GM18868 (cell line): ENCODE results near the gene ZNF705A.
"Not testable (repeated sequence)": the region's sequence is repeated elsewhere in the genome, so short reads cannot be mapped to it uniquely, and the experiment has no call there.

Experiments used
- ATAC-seq: cut with Tn5 transposase; IDR thresholded peaks from one replicate; pipeline ENCODE4 v1.9.1; 2021; ENCODE audit warnings: mild to moderate bottlenecking, moderate library complexity; ENCODE audit not compliant: unreplicated experiment

The ZNF705A gene

DNA sequence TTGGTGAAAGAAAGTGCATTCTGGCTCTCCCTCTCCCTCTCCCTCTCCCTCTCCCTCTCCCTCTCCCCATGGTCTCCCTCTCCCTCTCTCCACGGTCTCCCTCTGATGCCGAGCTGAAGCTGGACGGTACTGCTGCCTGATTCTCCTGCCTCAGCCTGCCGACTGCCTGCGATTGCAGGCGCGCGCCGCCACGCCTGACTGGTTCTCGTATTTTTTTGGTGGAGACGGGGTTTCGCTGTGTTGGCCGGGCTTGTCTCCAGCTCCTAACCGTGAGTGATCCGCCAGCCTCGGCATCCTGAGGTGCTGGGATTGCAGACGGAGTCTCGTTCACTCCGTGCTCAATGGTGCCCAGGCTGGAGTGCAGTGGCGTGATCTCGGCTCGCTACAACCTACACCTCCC, 26.5 kb downstream of the ZNF705A start:
- not testable (repeated sequence) for ATAC-seq

DNA sequence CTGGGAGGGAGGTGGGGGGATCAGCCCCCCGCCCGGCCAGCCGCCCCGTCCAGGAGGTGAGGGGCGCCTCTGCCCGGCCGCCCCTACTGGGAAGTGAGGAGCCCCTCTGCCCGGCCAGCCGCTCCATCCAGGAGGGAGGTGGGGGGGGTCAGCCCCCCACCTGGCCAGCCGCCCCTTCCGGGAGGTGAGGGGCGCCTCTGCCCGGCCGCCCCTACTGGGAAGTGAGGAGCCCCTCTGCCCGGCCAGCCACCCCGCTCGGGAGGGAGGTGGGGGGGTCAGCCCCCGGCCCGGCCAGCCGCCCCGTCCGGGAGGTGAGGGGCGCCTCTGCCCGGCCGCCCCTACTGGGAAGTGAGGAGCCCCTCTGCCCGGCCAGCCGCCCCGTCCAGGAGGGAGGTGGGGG, 27.4 kb downstream of the ZNF705A start:
- ATAC-seq, result not testable (repeated sequence)

DNA sequence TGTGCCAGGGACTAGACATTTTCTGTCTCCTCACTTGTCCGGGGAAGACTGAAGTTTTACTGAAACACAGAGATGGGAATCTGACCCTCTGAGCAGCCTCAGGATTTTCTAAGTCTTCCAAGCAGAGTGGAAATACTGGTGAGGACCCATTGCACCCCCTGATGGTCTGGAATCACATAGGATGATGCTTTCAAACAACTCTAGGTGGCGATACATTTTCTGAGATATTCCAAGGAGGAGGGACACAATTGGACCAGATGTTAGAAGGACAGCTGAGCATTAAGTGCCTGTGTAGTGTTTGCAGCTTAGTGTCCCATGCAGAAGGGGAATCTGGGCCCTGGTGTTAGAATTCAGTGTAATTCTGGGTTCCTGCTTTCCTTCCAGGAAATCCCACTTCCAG, 31.3 kb downstream of the ZNF705A start:
- ATAC-seq, result not testable (repeated sequence)

DNA sequence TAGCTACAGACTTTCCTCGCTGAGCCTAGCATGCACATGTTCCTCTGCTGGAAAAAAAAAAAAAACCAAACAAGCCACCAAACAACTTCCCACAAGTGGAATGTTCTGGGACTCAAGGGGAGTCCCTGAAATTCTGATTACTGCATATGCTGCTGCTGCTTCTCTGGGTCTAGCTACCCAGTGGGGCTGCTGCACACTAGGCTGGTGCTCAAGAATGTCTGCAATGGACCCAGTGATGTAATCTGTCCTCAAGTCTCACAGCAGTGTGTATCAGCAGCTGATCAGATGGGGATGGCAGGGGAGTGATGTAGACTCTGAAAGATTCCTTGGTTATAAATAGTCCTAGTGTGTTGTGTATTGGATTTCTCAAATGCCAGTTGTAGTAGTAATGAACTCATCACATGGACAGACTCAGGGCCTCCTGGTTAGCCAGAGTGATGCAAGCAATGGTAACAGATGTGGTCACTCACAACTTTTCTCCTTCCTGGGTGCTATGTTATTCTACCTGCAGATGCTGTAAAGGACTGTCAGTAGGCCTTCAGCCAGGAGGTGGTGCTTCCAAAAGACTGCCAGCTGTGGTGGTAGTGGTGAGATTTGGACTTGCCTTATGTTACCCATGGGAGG, 41.0 kb downstream of the ZNF705A start:
- ATAC-seq, result not testable (repeated sequence)

DNA sequence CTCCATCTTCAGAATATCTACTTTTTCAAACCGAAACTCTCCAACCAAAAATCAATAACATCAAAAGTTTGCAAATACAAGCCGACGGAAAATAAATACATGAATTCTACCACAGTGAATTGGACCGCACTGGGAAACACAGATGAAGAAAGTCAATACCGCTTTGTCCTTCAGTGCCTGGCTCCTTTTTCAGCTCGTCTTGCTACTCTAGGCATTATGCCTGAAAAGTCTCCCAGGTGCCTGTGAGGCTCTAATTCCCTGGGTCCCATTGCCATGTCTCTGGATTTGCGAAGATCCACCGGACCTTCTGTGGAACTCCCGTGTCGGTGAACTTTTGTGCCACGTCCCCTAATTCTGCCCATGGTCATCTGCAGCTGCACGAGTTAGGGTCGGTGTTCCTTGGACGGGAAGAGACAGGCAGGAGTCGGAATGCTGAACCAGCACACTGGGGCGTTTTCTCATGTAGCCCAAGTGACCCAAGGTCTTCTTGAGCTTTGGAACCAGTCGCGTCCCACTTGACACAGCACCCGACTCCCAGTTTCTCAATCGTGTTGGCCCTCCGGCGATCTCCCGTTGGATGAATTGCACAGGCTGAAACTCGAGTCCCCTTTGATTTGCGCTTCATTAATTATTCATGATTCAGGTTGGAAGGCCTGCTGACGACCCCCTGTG, 62.0 kb downstream of the ZNF705A start:
- ATAC-seq, result not testable (repeated sequence)

DNA sequence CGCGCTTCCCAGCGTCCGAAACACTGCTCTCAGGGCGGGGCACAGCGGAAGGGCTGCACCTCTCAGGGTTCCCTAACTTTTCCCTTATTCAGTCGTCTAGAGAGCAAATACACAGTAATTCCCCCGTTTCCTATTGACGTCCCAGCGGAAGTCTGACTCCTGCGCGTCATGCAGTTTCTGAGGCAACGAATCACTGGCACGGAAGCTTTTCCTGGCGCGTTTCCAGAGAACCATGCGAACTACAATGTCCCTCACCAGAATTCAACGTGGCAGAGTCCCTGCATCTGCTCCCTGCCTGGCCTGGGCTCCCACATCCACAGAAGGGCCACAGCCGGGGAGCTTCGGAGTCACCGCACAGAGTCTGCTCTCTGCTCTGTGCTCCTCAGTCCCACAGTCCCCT, 64.6 kb downstream of the ZNF705A start:
- not testable (repeated sequence) for ATAC-seq

DNA sequence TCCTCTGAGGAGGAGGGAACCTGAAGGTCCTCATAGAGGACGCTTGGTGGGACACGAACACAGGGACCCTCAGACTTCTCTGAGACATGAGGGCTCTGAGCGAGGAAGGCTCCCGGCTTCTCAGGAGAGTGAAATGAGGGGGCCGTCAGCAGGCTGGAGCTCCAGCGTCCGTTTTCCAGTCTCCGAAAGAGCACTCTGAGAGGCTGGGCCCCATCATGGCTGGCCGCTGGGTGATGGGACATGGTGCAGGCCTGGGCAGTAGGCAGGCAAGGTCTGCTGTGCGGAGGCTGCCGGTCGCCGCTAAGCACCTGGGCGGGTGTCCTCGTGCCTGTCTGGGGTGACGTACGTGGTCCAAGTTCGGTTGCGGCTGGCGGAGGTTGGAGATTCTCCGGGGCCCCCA, 65.0 kb downstream of the ZNF705A start:
- ATAC-seq, result not testable (repeated sequence)

DNA sequence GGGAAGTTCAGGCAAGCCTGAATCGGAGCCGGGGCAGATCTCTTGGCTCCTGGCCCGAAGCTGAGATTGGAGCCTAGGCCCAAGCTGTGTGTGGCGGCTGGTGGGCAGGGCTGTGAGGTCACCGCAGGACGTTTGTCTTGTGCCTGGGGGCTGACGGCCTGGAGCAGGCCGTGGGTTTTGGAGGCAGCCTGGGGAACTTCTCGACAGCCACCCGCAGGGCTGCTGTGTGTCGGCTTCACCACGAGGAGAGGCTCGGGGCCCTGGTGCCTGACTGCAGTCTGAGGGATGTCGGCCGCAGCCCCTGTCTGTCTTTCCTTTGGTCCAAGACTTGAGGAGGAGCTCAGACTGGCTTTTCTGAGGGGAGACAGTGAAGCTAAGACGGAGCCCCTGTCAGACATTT, 65.5 kb downstream of the ZNF705A start:
- not testable (repeated sequence) for ATAC-seq

DNA sequence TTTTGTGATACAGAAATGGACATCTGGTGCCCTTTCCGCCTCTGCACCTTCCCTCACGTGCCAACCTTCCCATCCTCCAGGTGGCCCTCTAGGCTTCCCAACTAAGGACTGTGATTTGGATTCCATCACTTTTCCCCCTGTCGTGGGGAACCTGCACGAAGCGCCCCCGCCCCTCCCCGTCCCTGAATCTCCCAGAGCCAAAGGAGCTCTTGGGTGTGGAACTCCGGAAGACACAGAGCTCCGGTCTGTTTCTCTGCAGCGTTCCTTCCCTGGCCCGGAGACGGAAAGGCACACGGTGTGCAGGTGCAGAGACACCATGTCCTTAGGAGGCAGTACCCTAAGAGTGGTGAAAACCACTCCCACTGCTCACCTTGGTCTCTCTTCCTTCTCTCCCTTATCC, 66.8 kb downstream of the ZNF705A start:
- not testable (repeated sequence) for ATAC-seq

DNA sequence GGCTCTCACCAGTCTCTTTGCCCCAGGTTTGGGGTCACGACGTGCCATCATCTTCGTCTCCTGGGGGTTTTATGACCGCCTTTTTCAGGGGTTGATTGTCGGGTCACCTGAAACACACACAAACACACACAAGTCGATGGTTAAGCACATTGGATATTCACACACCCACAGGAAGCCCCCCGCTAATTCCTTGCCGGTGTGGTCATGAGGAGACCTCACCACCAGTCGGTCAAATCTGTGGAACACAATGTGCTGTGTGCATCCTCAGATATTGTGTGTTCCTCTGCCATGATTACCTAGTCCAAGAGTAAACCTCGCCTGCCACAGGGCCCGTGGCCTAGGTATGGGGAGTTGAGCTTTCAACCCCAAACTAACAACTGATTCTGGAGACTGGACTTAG, 68.0 kb downstream of the ZNF705A start:
- not testable (repeated sequence) for ATAC-seq

DNA sequence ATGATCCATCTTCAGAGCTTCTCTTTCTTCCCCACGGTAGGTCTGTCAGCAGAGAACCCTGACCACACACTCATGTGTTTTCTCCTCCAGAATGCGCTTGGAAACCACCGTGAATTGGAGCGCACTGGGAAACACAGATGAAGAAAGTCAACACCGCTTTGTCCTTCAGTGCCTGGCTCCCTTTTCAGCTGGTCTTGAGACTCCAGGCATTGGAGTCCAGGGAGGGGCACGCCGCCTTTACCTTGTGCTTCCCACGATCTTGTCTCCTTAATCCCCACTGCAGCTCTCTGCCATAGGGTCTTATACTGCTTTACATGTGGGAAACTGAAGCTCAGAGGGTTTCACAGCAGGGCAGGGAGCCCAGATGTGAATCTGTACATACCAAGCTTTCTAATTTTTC, 69.5 kb downstream of the ZNF705A start:
- ATAC-seq, result no peak

DNA sequence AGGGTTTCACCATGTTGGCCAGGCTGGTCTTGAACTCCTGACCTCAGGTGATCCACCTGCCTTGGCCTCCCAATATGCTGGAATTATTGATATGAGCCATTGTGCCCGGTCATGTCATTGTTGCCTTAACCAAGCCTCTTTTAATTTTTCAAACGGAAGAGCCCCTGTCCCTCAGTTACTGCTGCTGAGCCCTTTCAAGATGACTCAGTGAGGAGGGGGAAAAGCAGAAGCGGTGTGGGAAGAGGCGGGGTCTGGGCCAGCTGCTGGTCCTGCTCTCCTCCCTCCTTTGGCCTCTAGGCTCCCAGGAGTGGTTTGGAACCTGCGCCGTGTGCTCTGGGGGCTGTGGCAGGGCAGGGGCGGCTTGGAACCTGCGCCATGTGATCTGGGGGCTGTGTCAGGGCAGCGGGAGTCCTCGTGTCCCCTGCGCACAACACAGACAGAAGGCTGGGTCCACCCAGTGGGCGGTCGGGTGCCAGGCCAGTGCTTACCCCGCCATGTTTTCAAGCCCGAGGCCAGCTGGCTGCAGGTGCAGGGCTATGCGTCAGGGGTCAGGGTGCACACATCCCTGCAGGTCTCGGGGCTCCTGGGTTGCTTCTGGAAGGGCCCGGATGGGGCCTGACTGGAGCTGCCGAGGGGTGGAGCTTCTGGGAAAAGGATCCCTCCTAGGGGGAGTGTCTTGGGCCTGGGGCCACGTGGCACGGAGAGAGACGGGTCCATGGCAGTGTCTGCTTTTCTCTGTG, 70.3 kb downstream of the ZNF705A start, which contains the start of gene FAM90A1:
FAM90A1 (minus strand) TSS at position 627 of the 740 bp plus-strand sequence. CDS start 2,786 bp downstream, outside the sequence.
- ATAC-seq, result not testable (repeated sequence)

DNA sequence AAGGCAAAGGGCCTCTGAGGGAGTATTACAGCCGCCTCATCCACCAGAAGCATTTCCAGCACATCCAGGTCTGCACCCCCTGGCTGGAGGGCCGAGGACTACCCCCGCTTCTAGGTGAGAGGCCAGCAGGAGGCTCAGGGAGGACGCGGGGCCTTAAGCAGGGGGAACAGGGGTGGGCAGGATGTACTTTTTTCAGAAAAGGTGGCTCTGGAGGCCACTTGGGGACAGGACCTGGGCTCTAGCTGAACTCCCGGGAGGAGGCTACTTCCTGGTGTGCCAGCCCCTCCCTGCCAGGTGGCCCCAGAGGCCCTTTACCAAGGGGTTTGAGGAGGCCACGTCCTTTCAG, 70.9 kb downstream of the ZNF705A start:
- ATAC-seq, result not testable (repeated sequence)

DNA sequence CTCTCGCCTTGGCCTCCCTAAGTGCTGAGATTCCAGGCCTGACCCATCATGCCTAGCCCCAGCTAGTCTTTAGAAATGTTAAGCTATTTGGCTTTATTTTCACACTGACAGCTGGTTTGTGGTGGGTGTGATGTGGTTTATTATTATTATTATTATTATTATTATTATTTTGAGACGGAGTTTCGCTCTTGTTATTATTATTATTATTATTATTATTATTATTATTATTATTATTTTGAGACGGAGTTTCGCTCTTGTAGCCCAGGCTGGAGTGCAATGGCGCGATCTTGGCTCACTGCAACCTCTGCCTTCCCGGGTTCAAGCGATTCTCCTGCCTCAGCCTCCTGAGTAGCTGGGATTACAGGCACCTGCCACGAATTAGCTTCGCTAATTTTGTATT, 71.8 kb downstream of the ZNF705A start:
- ATAC-seq, result not testable (repeated sequence)

DNA sequence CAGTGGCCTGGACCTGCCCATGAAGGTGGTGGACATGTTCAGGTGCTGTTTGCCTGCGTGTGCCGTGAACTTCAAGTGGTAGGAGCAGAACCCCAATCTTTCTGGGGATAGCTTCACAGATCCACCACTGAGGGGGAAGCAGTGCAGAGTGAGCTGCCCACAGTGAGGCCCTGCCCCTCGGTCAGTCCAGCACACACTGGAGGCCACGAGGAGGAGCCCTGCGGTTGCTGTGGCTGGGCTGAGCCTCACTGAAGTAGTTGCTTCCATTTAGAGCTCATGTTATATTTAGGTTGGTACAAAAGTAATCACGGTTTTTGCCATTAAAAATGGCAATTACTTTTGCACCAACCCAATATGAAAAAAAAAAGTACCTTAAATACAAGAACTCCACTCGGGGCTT, 72.7 kb downstream of the ZNF705A start:
- not testable (repeated sequence) for ATAC-seq
